COR-L47 (cell line): Measurements from ENCODE around the gene CRIP1.

Experiments
- DNase-seq: peaks from one replicate; lab custom pipeline; 2025; lab: John Stamatoyannopoulos, UW

The CRIP1 gene

DNA sequence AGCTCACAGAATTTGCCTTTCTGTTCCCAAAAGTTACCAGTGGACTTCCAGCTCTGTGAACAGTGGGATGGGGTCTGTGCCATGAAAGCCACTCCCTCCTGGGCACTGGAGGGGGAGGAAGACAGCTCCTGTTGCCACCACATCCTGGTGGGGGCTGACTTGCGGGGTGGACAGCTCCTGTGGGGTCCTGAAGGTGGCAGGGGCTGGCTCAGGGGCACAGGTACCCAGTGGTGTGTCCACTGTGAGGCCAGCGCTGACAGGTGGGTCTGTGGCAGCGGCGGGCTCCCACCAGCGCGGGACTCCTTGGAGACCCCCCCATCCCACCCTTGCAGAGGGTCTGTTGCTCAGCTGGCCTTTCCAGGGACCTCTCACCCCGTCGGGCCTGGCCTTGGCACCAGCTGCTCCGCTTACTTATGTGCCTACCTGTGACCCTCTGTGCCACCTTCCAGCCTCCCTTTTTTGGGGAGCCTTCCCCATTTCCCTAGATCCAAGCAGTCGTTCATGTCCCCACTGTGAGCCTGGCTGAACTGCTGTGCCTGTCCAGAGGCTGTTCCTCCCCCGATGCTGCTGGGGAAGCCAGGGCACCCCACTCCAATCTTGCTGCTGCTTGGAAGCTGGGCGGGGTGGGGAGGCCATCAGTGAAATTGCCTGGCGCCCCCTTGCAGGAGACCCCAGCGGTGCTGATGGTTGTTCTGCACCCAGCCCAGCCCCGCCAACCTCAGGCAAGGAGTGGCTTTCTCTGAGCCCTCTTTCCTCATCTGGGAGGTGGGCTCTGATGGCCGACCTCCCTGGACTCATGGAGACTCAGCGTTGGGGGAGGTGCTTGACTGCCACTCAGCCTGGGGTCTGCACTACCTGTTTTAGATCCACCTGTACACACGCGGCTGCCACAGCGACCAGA is 6.5 kb downstream of the CRIP1 start:
- DNase-seq = no peak

DNA sequence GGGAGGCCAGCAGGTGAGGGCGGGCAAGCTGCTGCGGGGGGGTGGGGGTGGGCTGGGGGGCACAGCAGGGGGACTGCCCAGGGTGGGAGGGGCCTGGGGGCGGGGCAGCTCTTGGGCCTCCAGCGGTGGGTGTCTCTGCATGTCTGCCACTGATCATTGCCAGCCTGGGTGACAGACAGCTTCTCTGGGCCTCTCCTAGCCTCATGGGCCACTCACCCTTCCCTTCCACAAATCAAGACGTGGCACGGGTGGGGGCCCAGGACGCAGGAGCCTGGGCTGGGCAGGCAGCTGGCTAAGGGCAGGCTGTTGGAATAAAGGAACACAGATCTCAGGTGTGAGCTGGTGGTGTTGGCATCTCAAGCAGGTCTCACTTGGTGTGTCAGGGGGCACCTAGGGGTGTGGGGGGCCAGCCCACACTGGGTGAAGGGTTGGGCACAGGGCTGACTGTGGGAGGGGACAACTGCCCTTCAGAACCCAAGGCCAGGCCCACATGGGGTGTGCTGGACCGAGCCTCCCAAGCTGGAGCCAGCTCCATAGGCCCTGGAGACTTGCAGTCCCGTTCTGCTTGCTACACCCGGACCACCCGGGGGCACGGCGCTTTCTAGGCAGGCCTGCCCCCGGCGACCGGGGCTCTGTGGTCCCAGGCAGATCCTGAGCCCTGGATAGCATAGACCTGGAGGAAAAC is 7.4 kb downstream of the CRIP1 start:
- DNase-seq = no peak

DNA sequence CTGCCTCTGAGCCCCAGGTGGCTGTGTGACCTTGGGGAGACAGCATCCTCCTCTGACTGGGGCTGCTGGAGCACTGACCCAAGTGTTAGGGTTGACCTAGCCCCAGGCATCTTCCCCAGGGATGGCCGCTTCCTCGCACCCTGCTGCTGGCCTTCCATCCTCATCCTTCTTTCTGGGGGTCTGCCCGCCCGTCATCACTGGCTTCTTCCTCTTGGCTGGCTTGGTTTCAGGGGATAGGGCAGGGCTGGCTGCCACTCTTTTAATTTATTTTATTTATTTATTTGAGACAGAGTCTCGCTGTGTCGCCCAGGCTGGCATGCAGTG is 7.9 kb downstream of the CRIP1 start:
- DNase-seq = no peak

DNA sequence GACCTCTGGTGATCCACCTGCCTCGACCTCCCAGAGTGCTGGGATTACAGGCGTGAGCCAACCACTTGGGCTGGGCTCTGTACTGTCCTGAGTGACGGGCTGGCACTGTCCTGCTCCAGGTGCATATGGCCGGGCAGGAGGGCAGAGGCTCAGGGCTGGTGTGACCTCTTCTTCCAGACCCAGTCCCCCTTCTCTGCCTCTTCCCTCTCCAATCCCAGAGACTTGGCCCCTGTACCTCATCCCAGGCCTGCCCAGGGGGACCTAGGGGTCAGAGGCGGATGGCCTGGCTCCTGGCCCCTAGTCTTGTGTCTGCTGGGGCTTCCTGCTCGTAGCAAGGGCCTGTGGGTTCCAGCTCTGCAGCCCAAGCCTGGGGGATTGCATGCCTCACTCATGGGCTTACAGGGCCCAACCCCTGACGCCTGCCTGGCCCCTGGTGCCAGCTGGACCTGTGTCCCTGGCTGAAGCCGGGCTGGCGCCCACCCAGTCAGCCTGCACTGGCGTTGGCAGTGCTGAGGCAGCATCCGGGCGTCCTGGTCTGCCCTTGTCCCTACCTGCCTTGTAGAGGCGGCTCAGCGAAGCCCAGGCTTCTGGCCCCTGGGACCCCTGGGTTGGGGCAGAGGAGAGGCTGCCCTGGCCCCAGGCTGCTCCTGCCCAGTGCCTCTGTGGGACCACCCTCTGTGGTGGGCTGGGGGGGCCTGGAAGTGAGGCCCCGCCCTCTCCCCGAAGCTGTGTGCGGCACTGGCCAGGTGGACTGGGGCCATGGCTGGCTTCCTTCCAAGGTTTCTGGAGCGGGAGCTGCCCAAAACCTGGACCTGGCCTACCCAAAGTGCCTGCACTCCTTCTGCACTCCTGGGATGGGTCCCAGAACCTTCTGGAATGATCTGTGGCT is 8.7 kb downstream of the CRIP1 start:
- DNase-seq = no peak

DNA sequence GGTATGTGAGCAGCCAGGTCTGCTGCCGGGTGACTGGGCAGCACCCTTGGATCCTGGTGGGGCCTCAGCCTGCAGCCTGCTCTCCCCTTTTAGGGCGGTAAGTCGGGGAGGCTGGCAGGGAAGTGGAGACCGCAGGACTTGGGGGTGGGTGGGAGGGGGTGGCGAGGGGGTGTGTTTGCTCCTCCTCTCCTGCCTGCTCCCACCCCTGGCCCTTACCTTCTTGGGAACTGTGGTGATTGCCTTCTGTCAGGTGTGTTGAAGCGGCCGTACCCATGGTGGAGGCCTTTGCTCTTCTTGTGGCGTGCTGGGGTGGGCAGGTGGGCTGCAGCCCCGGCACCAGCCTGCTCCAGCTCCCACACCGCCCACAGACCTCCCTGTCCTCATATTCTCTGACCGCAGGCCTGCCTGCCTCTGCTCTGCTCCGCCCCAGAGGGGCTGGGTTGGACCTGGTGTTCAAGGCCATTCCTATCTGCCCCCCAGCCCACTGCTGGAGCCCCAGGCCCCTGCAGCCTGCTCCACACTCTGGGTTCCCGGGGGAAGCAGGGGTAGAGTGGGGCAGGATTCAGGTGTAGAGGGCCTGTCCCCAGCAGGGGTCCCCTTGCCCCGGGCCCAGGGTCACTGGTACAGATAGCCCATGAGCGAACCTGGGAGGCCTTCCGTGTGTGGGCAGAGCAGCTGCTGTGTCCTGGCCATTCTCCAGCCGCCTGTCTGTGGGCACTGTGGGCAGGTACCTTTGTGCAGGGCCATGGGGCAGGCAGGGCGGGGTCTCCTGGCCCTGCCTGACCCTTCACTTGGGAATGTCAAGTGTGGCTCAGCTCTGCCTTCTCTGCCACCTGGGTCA is 9.5 kb downstream of the CRIP1 start:
- no peak for DNase-seq

DNA sequence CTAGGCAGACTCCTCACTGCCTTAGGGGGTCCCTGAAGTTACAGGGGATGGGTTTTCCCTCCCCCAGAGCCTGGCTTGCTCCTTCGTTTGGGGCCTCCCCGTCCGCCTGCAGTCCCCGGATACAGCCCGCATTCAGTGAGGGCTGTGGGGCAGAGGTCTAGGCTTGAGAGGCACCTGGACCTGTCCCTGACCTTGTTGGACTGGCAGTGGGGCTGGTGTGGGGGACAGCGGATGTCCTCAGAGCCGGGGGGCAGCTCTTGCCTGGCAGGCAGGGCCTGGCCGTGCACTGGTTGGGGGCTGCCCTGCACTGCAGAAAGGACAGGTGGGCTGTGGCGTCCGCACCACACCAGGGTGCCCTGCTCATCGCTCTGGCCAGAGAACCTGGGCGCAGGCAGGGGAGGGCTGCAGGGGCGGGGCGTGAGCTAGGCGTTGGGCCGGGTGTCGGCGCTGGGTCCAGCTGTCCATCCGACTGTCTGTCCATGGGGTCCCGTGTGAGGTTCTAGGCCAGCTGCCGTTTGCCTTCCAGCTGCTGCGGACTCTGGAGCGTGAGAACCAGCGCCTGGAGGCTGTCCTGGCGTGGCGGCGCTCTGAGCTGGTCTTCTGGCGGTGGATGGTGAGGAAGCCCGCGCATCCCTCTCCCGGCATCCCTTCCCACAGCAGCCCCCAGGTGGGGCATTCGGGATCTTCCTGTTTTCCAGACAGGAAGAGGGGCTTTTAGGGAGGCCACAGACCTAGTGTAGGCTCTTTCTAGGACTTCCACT is 10.3 kb downstream of the CRIP1 start:
- no peak for DNase-seq

DNA sequence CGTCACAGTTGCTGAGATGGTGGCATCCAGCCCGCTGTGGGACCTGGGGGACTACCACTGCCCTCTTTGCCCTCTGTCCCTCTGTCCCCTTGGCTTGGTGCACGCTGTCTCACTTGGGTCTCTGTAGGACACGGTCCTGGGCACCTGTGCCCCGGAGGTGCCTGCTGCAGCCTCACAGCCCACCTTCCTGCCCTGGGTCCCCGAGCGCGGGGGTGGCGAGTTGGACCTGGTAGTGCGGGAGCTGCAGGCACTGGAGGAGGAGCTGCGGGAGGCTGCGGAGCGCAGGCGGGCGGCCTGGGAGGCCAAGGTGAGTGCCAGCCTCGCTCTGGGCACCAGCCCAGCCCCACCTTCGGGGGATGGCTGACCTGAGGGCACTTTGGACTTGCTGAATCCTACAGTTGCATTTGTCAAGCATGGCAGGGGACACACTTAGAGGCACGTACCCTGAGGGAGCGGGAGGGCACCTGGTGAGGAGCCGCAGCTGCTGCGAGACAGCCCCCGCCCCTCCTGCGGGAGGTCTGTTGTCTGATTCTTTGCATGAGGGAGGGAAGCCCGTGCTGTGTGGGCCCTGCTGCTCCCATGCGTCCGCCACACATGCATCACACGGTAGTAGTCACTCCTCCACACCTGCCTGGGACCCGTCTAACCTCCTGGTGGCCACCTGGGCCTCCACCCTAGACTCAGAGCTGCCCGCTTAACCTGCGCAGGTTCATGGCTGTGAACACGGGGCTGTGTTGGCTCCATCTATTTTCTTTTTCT is 11.2 kb downstream of the CRIP1 start:
- peak; percentile 50 for DNase-seq

DNA sequence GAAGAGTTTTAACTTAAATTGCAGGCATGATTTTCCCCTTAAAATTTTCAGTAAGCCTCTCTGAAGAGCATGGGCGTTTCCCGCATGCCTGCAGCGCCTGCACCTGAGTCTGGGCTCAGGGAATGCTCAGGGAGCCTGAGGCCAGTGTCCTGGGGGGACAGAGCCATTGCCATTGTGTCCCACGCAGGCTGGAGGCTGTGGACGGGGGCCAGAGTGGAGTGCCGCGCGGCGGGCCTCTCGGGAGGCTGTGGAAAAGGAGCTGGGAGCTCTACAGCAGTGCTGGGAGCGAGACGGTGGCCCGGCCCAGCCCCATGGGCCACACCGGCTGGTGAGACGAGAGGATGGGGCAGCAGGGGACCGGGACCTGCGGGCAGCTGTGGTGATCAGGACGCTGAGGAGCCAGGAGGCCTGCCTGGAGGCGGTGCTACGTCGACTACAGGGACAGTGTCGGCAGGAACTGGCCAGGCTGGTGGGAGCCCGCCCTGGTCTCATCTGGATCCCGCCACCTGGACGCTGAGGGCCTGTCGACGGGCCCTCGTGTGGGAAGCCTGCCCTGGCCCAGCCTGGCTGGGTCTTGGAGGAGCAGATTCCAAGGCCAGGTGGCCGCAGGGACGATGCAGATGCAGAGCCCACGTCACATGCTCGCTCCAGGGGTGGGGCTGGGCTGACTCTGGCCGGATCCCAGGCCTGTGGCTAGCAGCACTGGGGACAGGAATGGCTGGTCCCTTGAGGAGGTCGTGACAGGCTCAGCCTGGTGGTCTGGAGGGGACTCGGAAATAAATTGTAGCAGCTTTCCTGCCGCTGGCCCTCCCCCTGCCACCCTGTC is 12.0 kb downstream of the CRIP1 start:
- DNase-seq = no peak

DNA sequence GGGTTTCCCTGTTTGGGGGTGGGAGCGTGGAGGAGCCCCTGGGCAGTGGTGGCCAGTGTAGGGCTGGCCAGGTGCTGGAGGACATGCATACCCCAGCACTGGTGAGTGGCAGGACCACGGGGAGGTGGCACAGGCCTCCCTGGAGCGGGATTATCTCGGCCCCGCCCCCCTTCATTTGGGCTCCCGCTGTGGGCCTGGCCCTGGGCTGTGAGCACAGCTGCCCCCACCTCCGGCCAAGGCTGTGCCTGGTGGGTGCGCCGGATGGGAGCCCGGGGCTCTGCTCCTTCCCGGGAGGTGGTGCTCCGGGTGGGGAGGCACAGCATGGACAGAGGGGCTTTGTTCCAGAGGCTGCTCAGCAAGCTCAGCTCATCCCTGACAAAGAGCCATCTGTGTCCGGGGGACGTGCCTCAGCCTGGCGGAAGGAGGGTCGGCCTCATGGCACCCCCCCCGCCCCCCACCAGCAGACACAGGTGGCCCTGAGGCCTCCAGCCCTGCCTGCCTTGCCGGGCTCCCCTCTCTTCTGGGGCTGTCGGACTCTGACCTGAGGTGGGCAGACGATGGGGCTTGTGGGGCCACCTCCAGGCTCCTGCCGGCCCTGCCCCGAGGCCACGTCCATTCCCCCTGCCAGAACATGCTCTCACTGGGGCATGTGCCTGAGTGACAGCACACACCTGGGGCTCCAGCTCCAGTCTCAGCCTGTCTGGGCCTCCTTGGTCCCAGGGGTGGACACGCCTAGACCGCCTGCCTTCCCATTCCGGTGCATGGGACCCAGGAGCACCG is 12.8 kb downstream of the CRIP1 start:
- no peak for DNase-seq

DNA sequence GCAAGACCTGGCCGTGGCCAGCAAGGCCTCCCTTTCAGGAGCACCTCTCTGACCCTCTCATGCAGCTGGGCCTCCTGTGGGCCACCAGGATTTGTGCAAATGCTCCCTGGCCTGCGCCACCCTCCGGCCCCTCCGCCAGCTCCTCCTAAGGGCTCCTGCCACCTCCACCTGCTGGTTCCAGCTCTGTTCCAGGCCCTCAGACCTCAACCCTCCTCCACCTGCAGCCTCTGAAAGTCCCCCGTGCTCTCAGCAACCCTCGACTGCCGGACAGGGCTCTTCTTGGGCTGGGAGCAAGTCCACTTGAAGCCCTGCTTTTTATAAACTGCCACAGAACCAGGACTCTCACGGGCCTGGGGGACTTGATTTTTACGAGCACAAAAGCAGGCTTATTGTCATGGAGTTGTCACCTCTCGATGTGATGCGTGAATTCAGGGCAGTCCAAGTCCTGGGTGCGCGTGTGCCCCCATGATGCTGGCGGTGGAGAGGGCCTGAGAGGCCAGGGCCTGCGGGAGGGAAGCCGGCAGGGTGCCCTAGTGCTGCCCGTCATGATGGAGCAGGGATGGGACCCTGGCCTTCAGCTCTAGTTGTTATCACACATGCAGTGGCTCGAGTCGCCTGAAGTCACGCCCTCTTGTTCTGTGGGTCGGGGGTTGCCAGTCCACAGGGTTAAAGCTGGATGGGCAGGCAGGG is 13.5 kb downstream of the CRIP1 start:
- no peak for DNase-seq

DNA sequence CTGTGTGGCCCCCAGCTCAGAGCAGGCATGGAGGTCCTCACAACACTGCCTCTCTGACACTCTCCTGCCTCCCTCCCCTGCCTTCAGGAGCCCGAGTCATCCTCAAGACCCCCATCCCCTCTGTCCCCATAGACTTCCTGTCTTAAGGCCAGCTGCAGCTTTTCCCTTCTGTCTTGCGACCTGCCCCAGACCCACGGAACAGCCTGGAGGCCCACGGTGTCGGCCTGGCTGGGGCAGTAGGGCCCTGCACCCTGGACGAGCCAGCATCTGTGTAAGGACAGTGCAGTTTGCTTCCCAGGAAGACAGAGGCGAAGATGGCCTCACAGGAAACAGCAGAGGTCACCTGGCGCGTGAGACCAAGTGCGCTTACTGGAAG is 14.0 kb downstream of the CRIP1 start:
- DNase-seq = no peak

DNA sequence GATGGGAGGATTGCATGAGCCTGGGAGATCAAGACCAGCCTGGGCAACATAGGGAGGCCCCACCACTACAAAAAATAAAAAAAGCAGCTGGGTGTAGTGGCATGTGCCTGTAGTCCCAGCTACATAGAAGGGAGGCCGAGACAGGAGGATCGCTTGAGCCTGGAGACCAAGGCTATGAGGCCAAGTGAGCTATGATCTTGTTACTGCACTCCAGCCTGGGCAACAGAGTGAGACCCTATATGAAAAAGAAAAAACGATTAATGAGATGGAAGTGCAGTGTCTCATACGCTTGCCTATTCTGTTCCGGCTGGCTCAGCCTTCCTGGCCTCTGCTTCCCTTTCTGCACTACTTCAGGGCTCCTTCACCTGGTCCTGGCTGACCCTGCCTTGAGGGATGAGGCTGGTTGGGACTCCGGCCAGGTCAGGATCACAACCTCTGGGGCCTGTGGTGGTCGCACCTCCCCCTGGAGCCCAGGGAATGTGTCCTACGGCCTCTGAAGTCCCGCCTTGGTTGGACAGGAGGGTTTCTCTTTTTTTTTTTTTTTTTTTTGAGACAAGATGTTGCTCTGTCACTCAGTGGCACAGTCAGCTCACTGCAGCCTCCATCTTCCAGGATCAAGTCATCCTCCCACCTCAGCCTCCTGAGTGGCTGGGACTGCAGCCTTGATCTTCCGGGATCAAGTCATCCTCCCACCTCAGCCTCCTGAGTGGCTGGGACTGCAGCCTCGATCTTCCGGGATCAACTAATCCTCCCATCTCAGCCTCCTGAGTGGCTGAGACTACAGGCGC is 15.0 kb downstream of the CRIP1 start:
- no peak for DNase-seq

DNA sequence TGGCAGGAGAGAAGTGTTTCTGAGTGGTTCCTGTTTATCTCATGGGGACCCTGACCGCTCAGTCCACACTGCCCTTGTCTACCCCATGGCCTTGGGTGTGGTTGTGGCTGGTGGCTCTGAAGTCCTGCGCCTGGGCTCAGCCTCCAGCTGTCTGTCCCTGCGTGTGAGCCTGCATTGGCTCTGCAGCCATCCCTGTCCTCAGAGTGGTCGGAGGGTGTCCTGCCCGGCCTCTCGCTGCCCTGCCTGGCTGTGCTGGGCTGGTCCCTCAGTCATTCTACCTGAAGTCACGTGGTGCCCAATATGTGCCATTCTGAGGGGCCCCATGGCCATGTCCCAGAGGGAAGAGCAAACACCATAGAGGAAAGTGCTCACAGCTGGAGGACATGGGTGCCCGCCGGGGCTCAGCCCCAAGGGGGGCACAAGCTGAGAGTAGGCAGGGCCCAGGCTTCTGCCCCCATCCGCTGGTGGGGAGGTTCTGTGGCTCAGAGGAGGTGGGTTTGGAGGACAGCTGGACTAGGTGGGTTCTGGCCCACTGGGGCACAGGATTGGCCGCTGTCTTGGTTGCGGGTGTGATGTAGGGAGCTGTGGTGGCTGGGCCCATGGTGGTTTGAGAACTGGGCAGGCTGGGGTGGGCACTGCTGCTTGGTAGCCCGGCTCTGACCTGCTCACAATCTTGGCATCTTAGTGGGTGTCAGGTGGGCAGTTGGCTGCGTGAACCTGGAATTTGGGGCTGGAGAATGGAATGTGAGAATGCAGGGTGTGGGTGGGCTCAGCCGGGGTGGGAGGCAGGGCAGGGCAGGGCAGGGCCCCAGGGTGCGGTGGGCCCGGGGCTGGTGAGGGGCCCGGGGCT is 16.0 kb downstream of the CRIP1 start:
- no peak for DNase-seq

DNA sequence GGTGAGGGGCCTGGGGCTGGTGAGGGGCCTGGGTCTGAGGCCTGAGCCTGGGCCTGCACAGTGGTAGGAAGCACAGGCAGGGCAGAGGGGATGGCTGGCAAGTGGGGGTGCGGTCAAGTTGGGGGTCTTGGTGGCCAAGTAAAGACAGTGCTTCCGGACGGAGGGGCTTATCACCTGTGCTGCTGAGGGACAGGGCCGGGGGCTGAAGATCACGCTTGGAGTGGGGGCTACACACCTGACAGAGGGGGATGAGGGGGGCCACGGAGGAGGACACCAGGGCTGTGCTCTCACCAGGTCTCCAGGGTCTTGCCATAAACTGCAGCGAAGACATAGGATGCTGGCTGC is 16.6 kb downstream of the CRIP1 start:
- DNase-seq = no peak

DNA sequence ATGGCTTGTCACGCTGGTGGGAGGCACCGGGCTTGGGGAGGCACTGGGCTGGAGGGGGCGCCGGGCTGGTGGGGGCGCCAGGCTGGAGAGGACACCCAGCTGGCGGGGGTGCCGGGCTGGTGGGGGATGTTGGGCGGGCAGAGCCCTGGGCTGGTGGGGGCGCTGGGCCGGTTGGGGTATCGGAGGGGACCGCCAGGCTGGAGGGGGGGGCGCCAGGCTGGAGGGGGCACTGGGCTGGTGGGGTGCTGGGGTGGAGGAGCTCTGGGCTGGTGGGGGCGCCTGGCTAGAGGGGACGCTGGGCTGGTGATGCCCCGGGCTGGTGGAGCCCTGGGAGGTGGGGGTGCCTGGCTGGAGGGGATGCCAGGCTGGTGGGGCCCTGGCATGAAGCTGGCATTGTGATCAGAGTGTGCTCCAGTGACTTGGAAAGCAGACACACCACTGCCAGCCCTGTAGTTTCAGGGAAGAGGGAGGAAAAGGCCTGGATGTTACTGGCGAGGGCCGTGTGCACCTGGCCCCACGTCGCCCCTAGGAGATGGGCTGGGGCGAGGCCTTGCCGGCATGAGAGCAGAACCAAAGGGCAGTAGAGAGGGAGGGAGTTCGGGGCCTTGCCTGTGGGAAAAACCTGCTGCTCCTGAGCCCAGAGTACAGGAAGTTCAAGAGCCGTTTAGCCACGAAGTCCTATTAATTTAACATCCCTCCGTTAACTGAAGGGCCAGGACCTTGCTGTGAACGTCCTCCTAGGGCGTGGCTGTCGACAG is 17.4 kb downstream of the CRIP1 start:
- DNase-seq = no peak

DNA sequence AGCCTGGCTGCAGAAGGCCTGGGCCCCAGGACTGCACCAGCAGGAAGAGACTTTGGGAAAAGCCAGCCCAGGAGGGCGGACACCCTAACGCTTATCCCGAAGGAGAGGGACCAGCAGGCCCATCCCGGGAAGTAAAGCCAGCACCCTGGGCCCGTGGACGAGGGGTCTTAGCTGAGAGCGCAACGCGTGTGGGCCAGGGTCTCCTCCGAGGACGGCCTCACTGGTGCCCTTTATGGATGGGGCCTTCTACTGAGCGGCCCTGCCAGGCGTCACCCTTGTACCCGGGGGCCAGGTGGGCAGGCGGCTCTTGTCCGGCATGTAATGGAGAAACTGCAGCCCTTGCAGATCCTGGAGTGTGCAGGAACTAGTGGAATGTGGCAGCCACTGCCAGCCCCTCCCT is 18.4 kb downstream of the CRIP1 start:
- DNase-seq = no peak
